ENCODE data around the gene GNPAT. TPM values are rescaled to one million over a fixed set of nuclear protein-coding genes. Genes with fewer than 3 reads are reported as not detected.

The GNPAT gene
- total RNA-seq, 1 experiment from 2014 or later: 32.8 TPM

DNA sequence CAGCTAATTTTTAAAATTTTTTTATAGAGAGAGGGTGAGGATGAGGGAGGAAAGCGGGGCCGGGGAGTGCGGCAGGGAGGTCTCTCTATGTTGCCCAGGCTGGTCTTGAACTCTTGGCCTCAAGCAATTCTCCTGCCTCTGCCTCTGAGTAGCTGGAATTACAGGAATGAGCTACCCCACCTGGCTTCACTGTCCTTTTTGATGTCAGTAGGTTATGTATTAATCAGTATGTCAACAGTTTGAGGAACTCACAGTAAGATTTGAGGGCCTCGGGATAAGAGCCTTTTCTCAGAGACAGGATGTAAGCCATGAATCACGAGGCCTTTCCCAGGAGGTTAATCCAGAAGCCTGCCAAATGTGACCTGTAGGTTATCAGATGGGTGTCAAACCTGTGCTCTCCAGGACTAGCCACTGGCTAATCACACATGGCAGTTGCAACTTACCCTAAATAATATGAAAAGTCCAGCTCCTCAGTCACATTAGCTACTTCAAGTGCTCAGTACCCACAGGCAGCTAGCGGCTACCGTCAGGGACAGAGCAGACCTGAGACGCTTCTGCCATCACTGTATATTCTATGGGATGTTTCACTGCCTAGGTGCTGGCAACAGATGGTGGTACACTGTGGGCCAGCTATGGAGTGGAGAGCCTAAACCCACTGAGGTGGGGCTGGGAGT is 46.0 kb upstream of the GNPAT start (continued):
- TF ChIP-seq, protein P1, sequence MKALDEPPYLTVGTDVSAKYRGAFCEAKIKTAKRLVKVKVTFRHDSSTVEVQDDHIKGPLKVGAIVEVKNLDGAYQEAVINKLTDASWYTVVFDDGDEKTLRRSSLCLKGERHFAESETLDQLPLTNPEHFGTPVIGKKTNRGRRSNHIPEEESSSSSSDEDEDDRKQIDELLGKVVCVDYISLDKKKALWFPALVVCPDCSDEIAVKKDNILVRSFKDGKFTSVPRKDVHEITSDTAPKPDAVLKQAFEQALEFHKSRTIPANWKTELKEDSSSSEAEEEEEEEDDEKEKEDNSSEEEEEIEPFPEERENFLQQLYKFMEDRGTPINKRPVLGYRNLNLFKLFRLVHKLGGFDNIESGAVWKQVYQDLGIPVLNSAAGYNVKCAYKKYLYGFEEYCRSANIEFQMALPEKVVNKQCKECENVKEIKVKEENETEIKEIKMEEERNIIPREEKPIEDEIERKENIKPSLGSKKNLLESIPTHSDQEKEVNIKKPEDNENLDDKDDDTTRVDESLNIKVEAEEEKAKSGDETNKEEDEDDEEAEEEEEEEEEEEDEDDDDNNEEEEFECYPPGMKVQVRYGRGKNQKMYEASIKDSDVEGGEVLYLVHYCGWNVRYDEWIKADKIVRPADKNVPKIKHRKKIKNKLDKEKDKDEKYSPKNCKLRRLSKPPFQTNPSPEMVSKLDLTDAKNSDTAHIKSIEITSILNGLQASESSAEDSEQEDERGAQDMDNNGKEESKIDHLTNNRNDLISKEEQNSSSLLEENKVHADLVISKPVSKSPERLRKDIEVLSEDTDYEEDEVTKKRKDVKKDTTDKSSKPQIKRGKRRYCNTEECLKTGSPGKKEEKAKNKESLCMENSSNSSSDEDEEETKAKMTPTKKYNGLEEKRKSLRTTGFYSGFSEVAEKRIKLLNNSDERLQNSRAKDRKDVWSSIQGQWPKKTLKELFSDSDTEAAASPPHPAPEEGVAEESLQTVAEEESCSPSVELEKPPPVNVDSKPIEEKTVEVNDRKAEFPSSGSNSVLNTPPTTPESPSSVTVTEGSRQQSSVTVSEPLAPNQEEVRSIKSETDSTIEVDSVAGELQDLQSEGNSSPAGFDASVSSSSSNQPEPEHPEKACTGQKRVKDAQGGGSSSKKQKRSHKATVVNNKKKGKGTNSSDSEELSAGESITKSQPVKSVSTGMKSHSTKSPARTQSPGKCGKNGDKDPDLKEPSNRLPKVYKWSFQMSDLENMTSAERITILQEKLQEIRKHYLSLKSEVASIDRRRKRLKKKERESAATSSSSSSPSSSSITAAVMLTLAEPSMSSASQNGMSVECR (CRISPR knock-in tag; IDR thresholded peaks at IDR 0.05; ENCODE audit: borderline replicate concordance): no peak
- TF ChIP-seq, protein P2, sequence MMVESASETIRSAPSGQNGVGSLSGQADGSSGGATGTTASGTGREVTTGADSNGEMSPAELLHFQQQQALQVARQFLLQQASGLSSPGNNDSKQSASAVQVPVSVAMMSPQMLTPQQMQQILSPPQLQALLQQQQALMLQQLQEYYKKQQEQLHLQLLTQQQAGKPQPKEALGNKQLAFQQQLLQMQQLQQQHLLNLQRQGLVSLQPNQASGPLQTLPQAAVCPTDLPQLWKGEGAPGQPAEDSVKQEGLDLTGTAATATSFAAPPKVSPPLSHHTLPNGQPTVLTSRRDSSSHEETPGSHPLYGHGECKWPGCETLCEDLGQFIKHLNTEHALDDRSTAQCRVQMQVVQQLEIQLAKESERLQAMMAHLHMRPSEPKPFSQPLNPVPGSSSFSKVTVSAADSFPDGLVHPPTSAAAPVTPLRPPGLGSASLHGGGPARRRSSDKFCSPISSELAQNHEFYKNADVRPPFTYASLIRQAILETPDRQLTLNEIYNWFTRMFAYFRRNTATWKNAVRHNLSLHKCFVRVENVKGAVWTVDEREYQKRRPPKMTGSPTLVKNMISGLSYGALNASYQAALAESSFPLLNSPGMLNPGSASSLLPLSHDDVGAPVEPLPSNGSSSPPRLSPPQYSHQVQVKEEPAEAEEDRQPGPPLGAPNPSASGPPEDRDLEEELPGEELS (CRISPR knock-in tag; IDR thresholded peaks at IDR 0.05): no peak
- TF ChIP-seq SOX15 (CRISPR knock-in tag; IDR thresholded peaks at IDR 0.05): no peak

DNA sequence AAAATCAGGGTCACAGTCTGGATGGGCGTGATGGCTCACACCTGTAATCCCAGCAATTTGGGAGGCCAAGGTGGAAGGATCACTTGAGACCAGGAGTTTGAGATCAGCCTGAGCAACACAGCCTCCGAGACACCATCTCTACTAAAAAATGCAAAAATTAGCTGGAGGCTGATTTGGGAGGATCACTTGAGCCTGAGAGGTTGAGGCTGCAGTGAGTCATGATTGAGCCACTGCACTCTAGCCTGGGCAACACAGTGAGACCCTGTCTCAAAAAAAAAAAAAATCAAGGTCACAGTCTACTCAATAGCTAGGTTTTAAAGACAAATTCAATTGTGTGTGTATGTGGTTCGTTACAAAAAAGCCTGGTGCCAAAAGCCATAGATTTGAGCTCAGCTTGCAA is 44.7 kb upstream of the GNPAT start:
- ChIA-PET POLR2A (no interaction called here), CTCF (interaction anchor here (0.7 to 1.7 kb wide), 2 partner anchors 25 kb away, joined by 4 to 6 read pairs; no protein-coding TSS in a partner anchor)
- no peak overlapping the region for H3K27ac Mint-ChIP-seq
- H3K36me3 Mint-ChIP-seq: no peaks in the 10 kb centered on the region
- ATAC-seq (no peak), DNase-seq (ENCODE audit: low spot score) (no peak)
- H3K27me3 Mint-ChIP-seq (ENCODE audit: low read depth): peaks cover 75% of the 10 kb centered on the region
- H3K9me3 Mint-ChIP-seq: no peaks in the 10 kb centered on the region
- H3K4me1 Mint-ChIP-seq: no peaks in the 10 kb centered on the region
- H3K4me3 Mint-ChIP-seq: no peak overlapping the region
- TF ChIP-seq E2F1 (CRISPR knock-in tag; IDR thresholded peaks at IDR 0.05) (no peak), ZNF138 (CRISPR knock-in tag; conservative IDR thresholded peaks at IDR 0.05) (no peak), CDX4 (CRISPR knock-in tag; IDR thresholded peaks at IDR 0.05; ENCODE audit: borderline replicate concordance) (no peak), SMAD3 (CRISPR knock-in tag; IDR thresholded peaks at IDR 0.05; ENCODE audit: borderline replicate concordance) (no peak), TEAD1 (CRISPR knock-in tag; IDR thresholded peaks at IDR 0.05) (no peak), ZNF671 (CRISPR knock-in tag; IDR thresholded peaks at IDR 0.05) (no peak), ZNF425 (CRISPR knock-in tag; conservative IDR thresholded peaks at IDR 0.05) (no peak), JAZF1 (CRISPR knock-in tag; IDR thresholded peaks at IDR 0.05) (no peak), ZBTB21 (CRISPR knock-in tag; IDR thresholded peaks at IDR 0.05; ENCODE audit: borderline replicate concordance) (no peak), FOXP1 (CRISPR knock-in tag; IDR thresholded peaks at IDR 0.05; ENCODE audit: borderline replicate concordance) (no peak), ZNF232 (CRISPR knock-in tag; IDR thresholded peaks at IDR 0.05) (no peak), ZNF263 (CRISPR knock-in tag; IDR thresholded peaks at IDR 0.05; ENCODE audit: low read depth) (no peak)
- TF ChIP-seq, protein P3, sequence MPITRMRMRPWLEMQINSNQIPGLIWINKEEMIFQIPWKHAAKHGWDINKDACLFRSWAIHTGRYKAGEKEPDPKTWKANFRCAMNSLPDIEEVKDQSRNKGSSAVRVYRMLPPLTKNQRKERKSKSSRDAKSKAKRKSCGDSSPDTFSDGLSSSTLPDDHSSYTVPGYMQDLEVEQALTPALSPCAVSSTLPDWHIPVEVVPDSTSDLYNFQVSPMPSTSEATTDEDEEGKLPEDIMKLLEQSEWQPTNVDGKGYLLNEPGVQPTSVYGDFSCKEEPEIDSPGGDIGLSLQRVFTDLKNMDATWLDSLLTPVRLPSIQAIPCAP (CRISPR knock-in tag; IDR thresholded peaks at IDR 0.05): no peak
- TF ChIP-seq, protein P4, sequence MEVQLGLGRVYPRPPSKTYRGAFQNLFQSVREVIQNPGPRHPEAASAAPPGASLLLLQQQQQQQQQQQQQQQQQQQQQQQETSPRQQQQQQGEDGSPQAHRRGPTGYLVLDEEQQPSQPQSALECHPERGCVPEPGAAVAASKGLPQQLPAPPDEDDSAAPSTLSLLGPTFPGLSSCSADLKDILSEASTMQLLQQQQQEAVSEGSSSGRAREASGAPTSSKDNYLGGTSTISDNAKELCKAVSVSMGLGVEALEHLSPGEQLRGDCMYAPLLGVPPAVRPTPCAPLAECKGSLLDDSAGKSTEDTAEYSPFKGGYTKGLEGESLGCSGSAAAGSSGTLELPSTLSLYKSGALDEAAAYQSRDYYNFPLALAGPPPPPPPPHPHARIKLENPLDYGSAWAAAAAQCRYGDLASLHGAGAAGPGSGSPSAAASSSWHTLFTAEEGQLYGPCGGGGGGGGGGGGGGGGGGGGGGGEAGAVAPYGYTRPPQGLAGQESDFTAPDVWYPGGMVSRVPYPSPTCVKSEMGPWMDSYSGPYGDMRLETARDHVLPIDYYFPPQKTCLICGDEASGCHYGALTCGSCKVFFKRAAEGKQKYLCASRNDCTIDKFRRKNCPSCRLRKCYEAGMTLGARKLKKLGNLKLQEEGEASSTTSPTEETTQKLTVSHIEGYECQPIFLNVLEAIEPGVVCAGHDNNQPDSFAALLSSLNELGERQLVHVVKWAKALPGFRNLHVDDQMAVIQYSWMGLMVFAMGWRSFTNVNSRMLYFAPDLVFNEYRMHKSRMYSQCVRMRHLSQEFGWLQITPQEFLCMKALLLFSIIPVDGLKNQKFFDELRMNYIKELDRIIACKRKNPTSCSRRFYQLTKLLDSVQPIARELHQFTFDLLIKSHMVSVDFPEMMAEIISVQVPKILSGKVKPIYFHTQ (CRISPR knock-in tag; IDR thresholded peaks at IDR 0.05): no peak
- TF ChIP-seq, protein P5, sequence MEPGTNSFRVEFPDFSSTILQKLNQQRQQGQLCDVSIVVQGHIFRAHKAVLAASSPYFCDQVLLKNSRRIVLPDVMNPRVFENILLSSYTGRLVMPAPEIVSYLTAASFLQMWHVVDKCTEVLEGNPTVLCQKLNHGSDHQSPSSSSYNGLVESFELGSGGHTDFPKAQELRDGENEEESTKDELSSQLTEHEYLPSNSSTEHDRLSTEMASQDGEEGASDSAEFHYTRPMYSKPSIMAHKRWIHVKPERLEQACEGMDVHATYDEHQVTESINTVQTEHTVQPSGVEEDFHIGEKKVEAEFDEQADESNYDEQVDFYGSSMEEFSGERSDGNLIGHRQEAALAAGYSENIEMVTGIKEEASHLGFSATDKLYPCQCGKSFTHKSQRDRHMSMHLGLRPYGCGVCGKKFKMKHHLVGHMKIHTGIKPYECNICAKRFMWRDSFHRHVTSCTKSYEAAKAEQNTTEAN (CRISPR knock-in tag; IDR thresholded peaks at IDR 0.05): no peak
